HEK293T (cell line): ENCODE measurements around the gene C1QTNF9B.

Experiments used
- BHLHE40 ChIP-seq: fragments of 450-650 bp; IDR thresholded peaks from 2 replicates; pipeline ENCODE4 v1.6.1; 2016; ENCODE audit warnings: mild to moderate bottlenecking, moderate library complexity, borderline replicate concordance
- ELF4 ChIP-seq: fragments of 450-650 bp; IDR thresholded peaks from 2 replicates; pipeline ENCODE4 v1.6.1; 2017; ENCODE audit warnings: antibody characterized with exemption
- FOXA1 ChIP-seq: fragments of 450-650 bp; IDR thresholded peaks from 2 replicates; pipeline ENCODE4 v1.6.1; 2016; ENCODE audit warnings: mild to moderate bottlenecking
- FOXK2 ChIP-seq: fragments of 450-650 bp; IDR thresholded peaks from 2 replicates; pipeline ENCODE4 v1.6.1; 2016; ENCODE audit warnings: mild to moderate bottlenecking
- NFRKB ChIP-seq: fragments of 450-650 bp; IDR thresholded peaks from 2 replicates; pipeline ENCODE4 v1.6.1; 2016; ENCODE audit warnings: mild to moderate bottlenecking, moderate library complexity
- SP1 ChIP-seq: fragments of 450-650 bp; IDR thresholded peaks from 2 replicates; pipeline ENCODE4 v1.6.1; 2017
- SUZ12 ChIP-seq: fragments of 450-650 bp; IDR thresholded peaks from 2 replicates; pipeline ENCODE4 v1.6.1; 2016; ENCODE audit warnings: mild to moderate bottlenecking
- ZNF384 ChIP-seq: fragments of 450-650 bp; IDR thresholded peaks from 2 replicates; pipeline ENCODE4 v1.6.1; 2016

- TF ChIP-seq ZNF384 (no peak), FOXK2 (no peak), ELF4 (no peak), SP1 (no peak), NFRKB (no peak), FOXA1 (no peak), SUZ12 (no peak), BHLHE40 (no peak)
These were observed 48.8 kb upstream of the C1QTNF9B start for GRCh38 chr13:23946067-23946466.
